Measurements from ENCODE around the gene BRINP2.

BRINP2 gene

GRCh38 chr1:177329871-177330270 lies 159.1 kb downstream of the BRINP2 start:
- no peak for DNase-seq

Measured in suppressor macrophage treated with lipopolysaccharide for 4 hours (primary cell).